Kidney (tissue), 14 donors: ENCODE results near the gene TRIM63. TPM values are rescaled to one million over a fixed set of nuclear protein-coding genes. Genes with fewer than 3 reads are reported as not detected.

Experiments used
- DNase-seq, 5 donors: peaks; one replicate each; pipeline ENCODE4 v3.0.0-alpha.2; 2013 to 2020
- FAIRE-seq: peaks from 2 replicates; lab custom pipeline; 2012; peaks lifted over from hg19 to GRCh38; lab: Jason Lieb, UNC
- H3K27ac ChIP-seq, 2 donors: one replicate each; pipeline ENCODE4 v1.7.0; 2013; ENCODE audit warnings: low read depth in 2 of 2, low read length in 2 of 2, inconsistent platforms in 1 of 2
- H3K27me3 ChIP-seq: one replicate; pipeline ENCODE4 v1.7.1; 2013; ENCODE audit warnings: low read length, inconsistent platforms; ENCODE audit not compliant: control insufficient read depth, insufficient read depth
- H3K36me3 ChIP-seq, 3 donors: one replicate each; pipeline versions ENCODE4 v1.7.0 to v1.7.1; 2013; ENCODE audit warnings: low read length in 3 of 3, control low read depth in 1 of 3, inconsistent platforms in 1 of 3; ENCODE audit not compliant: insufficient read depth in 3 of 3, control insufficient read depth in 2 of 3
- H3K4me1 ChIP-seq, 3 donors: one replicate each; pipeline versions ENCODE4 v1.7.0 to v1.7.1; 2013; ENCODE audit warnings: low read length in 3 of 3, inconsistent platforms in 1 of 3, low read depth in 1 of 3; ENCODE audit not compliant: control insufficient read depth in 2 of 3, insufficient read depth in 2 of 3
- H3K4me3 ChIP-seq, 3 donors: one replicate each; pipeline versions ENCODE4 v1.7.0 to v1.8.1; 2013; ENCODE audit warnings: low read length in 3 of 3, control low read depth in 1 of 3, inconsistent platforms in 1 of 3
- H3K9ac ChIP-seq, 3 donors: one replicate each; pipeline versions ENCODE4 v1.7.0 to v1.7.1; 2013; ENCODE audit warnings: low read length in 3 of 3, control low read depth in 1 of 3, inconsistent platforms in 1 of 3
- H3K9me3 ChIP-seq, 3 donors: one replicate each; pipeline versions ENCODE4 v1.7.0 to v1.7.1; 2013; ENCODE audit warnings: low read length in 3 of 3, control low read depth in 1 of 3, inconsistent platforms in 1 of 3; ENCODE audit not compliant: control insufficient read depth in 2 of 3, insufficient read depth in 1 of 3
- intact Hi-C: fragments of 100-400 bp; cut with DNase I; formaldehyde crosslinking; loops from one replicate; pipeline ENCODE4 v1.11.1; 2022
- polyA plus RNA-seq: library from polyadenylated mRNA; stranded (reverse); fragments of 350-450 nt; fragmentation: Illumina TruSeq; extraction: RNeasy Lipid Tissue Mini Kit (QIAGEN cat#74804); gene quantifications from one replicate; pipeline ENCODE4 v1.2.3, GENCODE V29; 2014; ENCODE audit warnings: low read depth, low replicate concordance; ENCODE audit not compliant: insufficient read depth
- total RNA-seq: library from RNA; stranded (reverse); fragmentation: NEBNext Ultra II Directional; extraction: Animal tissue kit (Norgen Biotek cat#: 25700); gene quantifications from one replicate; pipeline ENCODE4 v1.2.1, GENCODE V29; 2021
- TF ChIP-seq, protein P1 (sequence below): IDR thresholded peaks from 3 replicates; pipeline ENCODE4 v1.5.1; 2012; ENCODE audit warnings: mild to moderate bottlenecking, moderate library complexity, borderline replicate concordance; ENCODE audit not compliant: insufficient read depth; ENCODE audit errors: extremely low read depth
- donor health status: control.
- donor health status: control.
- donor health status: control.
- donor health status: control.
- donor health status: control.
- donor health status: DM: yes; HTN: yes; CAD: no.
- donor health status: Normal renal cell carcinoma (clear cell type).

Gene TRIM63
- total and polyA plus RNA-seq, 2 donors from 2014 or later: 0.82 to 3.3 TPM

DNA sequence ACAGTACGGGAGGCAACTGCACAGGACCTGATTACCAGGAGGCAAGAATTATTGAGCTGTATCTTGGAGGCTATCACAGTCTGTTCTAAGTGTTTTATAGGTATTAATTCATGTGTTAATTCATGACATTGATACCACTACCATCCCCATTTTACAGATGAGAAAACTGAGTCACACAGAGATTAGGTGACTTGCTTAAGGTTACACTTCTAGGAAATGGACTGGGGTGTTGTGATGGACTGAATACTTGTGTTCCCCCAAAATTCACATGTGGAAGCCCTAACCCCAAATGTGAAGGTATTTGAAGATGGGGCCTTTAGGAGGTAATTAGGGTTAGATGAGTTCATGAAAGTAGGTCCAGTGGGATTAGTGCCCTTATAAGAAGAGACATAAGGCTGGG lies 10.1 kb upstream of the TRIM63 start:
- intact Hi-C loops: no loop called here
- Histone ChIP-seq H3K36me3 (no peaks in the 10 kb centered on the region), H3K27me3 (peaks cover 3% of the 10 kb centered on the region), H3K4me3 (no peak overlapping the region), H3K4me1 (peaks cover 0 to 2% (median 0%) of the 10 kb centered on the region in 3 donors), H3K9ac (no peak overlapping the region), H3K9me3 (no peaks in the 10 kb centered on the region), H3K27ac (no peak overlapping the region)
- FAIRE-seq: no peak
- TF ChIP-seq, protein P1, sequence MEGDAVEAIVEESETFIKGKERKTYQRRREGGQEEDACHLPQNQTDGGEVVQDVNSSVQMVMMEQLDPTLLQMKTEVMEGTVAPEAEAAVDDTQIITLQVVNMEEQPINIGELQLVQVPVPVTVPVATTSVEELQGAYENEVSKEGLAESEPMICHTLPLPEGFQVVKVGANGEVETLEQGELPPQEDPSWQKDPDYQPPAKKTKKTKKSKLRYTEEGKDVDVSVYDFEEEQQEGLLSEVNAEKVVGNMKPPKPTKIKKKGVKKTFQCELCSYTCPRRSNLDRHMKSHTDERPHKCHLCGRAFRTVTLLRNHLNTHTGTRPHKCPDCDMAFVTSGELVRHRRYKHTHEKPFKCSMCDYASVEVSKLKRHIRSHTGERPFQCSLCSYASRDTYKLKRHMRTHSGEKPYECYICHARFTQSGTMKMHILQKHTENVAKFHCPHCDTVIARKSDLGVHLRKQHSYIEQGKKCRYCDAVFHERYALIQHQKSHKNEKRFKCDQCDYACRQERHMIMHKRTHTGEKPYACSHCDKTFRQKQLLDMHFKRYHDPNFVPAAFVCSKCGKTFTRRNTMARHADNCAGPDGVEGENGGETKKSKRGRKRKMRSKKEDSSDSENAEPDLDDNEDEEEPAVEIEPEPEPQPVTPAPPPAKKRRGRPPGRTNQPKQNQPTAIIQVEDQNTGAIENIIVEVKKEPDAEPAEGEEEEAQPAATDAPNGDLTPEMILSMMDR: no peak
- no peak for DNase-seq

DNA sequence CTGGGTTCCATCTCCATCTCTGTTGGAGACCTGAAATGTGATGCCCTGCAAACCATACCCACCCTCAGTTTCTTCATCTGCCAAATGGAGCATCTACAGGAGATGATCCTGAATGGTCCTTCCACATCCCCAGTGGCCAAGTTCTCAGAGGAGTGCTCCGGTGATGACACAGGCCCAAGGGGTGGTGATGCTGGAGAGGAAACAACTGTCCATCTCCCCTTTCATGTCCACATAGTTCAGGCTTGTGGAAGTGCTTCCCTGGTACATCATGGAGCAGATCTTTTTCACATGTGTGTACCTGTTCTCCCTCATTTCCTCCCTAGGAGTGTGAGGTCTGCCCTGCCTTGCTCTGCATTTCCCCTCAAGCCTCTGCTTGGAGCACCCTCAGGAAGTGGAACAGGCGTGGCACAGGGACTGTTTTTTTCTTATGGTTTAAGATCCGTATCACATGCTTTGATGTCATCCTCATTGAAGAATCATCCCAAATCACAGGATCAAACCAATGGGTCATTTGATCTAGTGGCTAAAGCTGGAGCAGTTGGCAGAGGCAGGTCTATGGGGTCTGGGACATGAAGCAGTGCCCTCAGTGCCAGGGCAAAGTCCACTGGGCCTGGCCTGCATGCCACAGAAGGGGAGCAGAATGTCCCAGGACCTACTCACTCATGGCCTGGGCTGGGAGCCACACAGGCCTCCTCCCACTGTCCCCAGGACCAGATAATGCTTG lies 8.2 kb upstream of the TRIM63 start:
- intact Hi-C loops: no loop called here
- Histone ChIP-seq H3K27ac (no peak overlapping the region), H3K9ac (no peak overlapping the region), H3K9me3 (no peaks in the 10 kb centered on the region), H3K27me3 (peaks cover 3% of the 10 kb centered on the region), H3K4me3 (no peak overlapping the region), H3K4me1 (peaks cover 0 to 3% (median 0%) of the 10 kb centered on the region in 3 donors), H3K36me3 (no peaks in the 10 kb centered on the region)
- TF ChIP-seq, protein P1: no peak
- FAIRE-seq (no peak), DNase-seq (no peak)

DNA sequence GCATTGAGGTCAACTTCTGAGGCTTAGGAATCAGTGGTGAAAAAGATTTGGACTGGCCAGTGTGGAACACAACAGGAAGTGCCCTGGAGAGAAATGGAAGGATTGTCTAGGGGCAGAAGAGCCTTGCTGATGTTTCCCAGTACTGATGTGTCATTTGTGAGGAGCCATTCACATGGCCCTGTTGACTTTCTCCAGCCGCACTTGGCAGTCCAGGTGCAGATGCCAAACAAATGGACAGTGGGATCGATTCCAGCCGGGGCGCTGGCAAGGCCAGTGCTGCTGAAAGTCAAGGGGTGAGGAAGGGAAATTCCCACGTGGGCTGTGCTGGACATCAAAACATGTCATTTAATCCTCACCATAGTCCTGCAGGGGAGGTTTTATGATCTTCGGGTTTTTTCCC lies 4.9 kb upstream of the TRIM63 start:
- Histone ChIP-seq H3K9ac (no peak overlapping the region), H3K27ac (no peak overlapping the region), H3K9me3 (no peaks in the 10 kb centered on the region), H3K36me3 (no peaks in the 10 kb centered on the region), H3K27me3 (peaks cover 3% of the 10 kb centered on the region), H3K4me1 (peaks cover 0 to 3% (median 0%) of the 10 kb centered on the region in 3 donors), H3K4me3 (no peak overlapping the region)
- FAIRE-seq (no peak), DNase-seq (no peak)
- TF ChIP-seq, protein P1: no peak
- intact Hi-C loops: no loop called here
